A204.1 (cell line): ENCODE measurements around the gene PRPF4.

Experiments
- FAIRE-seq: peaks from 2 replicates; lab custom pipeline; 2012; peaks lifted over from hg19 to GRCh38; lab: Jason Lieb, UNC

Gene PRPF4

DNA sequence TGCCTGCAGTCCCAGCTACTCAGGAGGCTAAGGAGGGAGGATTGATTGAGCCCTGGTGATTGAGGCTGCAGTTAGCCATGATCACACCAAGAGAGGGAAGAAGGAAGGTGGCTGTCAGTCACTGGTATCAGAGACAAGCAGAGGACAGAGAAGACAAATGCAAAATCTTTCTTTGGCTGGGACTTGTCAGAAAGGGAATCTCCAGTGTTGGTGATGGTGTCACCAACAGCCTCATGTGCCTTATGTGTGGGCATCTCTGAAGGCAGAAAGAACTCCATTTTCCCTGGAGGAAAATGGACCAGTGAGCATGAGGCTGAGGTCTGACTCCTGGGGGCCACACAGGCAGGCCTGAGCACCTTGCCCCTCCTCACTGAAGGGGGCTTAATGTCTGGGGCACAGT is 39.8 kb downstream of the PRPF4 start:
- FAIRE-seq = no peak

DNA sequence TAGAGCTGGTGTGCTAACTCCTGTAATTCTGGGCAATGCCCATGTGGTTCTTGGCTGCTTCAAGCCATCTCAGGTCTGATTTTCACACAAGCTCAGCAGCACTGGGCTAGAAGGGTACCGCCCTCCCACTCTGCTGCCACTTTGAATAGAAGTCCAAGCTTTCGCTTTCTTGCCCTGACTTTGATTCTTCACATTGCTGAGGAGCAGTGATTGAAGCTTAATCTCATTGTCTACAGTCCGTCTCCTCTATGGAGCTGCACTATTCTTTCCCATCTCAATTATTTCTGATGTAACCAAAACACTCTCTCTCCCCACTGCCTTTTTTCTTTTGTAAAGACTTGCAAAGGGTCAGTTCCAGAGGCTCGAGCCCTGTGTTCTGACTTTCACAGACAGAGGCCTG is 40.6 kb downstream of the PRPF4 start:
- FAIRE-seq = no peak

DNA sequence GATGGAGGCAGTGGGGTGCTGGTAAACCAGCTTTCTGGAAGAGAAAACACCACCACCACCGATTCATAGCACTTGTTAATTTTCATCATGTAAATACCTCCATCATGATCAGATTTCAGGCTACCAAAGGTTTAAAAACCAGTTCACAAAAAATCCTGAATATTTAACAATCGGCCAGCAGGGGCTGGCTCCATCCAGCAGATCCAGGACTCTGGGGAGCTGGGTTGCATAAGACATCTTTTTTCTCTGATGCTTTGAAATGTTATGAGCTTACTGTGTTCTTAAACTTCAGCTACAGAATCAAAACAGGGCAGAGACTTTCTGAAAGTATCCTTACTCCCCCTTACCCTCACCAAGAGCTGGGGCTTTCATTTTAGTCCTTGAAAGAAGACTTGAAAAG is 42.3 kb downstream of the PRPF4 start:
- FAIRE-seq = no peak

DNA sequence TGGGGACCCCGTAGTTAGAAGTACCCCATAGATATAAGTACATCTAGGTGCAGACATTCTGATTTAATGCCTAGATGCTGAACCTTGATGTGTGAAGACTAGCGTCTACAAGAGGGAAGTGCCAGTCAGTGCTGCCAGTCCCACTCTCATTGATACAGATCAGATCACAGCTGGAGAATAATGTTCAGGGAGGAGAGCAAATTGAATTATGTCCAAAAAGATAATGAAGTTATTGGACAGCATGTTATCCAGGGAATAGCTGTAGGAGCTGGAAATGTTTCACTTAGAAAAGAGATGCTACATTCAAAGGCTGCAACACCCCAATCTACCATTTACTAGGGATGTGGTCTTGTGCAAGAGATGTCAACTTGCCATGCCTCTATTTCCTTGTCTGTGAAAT is 43.6 kb downstream of the PRPF4 start:
- FAIRE-seq = no peak

DNA sequence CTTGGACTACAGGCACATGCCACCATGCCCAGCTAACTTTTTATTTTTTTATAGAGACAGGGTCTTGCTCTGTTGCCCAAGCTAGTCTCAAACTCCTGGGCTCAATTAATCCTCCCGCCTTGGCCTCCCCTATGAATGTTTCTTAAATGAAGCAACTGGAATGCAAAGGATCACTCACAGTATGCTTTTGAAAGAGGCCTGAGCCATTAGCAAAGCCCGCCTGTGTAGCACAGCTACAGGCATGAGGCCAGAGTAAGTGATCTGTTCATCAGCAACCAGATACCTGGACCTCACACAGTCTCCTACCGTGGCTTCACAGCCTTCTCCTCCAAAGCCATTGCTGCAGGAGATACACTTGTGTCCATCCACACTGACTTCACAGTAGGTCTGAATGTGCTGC is 44.6 kb downstream of the PRPF4 start:
- no peak for FAIRE-seq

DNA sequence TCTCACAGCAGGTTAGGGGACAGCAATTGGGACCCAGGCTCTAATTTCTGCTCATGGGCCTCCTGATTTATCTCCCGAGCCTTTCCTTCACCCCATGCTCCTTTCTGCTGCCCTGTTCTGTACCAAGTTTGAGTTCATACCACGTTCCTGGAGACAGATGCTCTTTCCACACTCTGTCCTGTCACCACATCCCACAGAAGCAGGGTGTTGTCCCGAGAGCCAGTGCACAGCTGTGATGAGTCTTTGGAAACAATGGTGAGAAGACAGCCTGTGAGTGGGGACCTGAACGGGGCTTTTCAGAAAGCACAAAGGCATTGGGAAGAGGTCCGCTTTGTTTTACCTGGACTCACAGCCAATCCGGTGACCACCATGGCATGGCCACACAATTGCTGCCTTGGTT is 47.2 kb downstream of the PRPF4 start:
- no peak for FAIRE-seq

DNA sequence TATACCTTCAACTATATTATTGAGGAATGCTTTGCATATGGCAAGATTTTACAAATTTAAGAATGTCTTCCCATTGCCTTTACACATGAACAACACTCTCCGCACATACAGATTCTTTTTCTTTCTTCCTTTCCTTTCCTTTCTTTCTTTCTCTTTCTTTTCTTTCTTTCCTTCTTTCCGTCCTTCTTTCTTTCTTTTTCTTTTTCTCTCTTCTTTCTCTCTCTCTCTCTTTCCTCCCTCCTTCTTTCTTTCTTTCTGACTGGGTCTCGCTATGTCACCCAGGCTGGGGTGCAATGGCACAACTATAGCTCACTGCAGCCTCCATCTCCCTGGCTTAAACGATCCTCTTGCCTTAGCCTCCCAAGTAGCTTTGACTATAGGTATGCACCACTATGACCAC is 50.8 kb downstream of the PRPF4 start:
- no peak for FAIRE-seq

DNA sequence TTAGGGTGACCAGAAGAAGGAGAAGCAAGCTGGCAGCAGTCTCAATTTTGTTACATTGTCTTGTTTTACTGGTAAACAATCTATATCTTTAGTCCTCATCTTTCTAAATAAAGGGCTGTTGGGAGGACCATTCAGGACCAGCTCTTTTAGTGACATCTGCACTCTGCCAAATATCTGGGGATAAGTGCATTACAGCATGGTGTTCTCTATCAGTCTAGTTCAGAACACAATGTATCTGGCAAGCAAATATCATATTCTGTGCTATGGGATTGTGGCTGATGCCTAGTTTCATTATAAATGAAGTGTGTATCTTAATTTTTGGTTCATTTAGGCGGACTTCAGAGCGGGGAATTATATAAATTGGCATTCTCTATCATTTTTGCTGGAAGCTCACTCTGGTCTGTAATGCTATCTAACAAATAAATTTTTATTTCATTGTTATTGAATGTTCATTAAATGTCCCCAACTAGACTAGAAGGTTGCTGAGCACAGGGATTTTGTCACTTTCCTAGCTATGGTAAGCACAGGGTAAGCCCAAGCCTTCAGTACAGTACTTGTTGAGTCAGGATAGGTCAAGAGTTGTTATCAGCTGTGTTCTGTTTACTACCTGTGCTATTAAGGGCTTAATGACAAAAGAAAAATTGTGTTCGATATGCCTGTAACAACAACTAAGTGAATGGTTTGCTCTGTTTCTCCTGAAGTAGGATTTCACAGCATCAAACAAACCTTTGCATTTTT is 52.8 kb downstream of the PRPF4 start:
- no peak for FAIRE-seq

DNA sequence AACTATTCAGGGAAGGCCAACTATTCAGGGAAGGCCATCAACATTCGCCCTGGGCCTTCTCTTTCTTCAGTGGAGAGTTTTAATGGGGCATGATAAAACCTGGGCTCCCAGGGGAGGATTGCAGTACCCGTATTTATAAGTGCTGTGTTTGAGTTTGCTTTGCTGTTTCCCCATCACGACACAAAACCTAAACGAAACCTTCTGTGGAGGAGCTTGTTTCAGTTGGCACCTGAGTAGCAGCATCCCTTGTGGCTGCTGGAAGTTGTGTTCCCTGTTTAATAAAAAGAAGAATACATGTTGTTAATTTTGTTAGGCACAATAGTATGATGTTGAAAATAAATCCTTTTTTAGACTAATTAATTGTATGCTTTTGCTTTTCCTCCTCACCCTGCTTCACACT is 56.3 kb downstream of the PRPF4 start:
- FAIRE-seq = no peak

DNA sequence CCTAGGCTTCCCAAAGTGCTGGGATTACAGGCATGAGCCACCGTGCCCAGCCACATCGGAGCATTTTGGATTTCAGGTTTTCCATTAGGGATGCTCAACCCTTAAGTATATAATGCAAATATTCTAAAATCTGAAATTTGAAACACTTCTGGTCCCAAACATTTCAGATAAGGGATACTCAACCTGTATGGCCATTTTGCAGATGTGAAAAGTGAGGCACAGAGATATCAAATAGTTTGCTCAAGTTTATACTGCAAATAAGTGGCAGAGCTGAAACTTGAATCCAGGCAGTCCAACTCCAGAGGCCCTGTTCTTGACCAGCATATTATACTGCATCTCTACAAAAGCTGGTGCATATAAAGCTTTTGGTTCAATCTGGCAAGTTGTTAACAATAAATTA is 62.3 kb downstream of the PRPF4 start:
- FAIRE-seq = no peak

DNA sequence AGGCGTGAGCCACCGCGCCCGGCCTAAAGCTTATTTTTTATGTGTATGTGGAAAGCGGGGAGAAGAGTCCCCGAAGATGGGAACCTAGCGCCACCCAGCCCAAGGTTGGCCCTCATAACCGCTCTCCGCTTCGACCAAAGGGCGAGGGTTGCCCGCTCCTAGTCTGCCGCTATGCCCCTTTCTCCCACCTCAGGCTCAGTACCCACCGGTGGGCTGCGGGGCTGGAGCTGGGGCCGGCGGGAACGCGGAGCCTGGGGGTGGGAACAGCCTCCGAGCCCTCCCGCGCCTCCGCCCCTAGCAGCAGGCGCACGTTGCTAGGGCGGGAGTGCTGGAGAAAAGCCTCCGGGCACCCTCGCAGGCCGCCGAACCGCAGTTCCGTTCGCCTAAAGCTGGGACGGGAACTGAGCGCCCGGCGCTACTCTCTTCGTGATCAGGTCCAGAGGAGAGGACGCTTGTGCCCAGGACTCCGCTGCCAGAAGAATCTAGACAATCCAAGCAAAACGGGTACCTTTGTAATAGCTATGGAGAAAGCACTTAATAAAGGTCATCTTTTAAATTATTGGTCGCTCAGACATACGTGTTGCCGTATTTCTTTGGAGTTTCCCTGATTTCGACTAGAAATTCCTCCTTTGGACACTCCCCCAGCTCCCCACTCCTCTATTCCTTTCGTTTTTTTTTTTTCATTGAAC is 64.7 kb downstream of the PRPF4 start, which contains the start of gene WDR31:
TSS of gene WDR31 (minus strand) at position 265 of the 689 bp plus-strand sequence. CDS start 8,253 bp downstream, outside the sequence.
- FAIRE-seq = no peak

DNA sequence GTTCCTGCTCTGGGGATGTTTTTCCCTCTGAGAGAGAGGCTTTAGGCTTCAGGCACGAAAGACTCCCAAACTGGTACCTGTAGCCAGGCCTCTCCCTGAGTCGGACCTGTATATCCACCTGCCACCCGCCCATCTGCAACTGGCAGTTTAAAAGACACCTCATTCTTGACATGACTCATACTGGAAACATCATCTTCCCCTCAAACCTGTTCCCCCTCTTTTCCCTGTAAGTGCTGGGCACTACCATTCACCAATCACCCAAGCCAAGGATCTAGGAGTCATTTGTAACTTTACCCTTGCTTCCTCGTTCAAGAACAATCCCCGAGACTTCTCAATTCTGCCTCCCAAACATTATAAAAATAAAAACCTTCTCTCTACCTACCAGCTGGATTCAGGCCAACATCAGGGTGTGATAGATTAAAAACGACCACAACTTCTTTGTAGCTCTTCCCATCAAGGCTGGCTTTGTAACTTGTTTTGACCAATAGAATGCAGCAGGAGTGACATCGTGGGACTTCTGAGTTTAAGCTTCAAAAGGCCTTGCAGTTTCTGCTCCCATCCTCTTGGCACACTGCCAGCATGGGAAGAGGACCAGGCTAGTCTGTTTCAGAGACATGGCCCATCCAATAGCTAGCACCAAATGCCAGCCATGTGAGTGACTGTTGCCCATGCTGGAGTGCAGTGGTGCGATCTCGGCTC is 66.4 kb downstream of the PRPF4 start:
- FAIRE-seq = no peak
